Measurements from ENCODE around the gene HOTAIR.

DNA sequence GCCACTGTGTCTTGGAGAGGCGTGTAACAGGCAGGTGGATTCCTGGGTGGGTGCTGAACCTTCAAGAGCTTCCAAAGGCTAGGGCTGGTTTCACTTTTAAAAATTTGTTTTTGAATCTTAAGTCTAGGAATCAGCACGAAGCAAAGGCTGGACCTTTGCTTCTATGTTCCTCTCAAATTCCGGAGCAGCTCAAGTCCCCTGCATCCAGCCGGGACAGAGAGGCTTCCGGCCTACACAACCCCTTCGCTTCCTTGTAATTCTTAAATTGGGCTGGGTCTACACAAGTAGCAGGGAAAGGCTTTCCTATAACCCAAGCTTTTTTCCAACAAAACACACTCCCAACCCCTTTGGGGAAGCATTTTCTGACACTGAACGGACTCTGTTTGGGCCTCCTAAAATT lies 11.7 kb downstream of the HOTAIR start:
- TF ChIP-seq, protein P1, sequence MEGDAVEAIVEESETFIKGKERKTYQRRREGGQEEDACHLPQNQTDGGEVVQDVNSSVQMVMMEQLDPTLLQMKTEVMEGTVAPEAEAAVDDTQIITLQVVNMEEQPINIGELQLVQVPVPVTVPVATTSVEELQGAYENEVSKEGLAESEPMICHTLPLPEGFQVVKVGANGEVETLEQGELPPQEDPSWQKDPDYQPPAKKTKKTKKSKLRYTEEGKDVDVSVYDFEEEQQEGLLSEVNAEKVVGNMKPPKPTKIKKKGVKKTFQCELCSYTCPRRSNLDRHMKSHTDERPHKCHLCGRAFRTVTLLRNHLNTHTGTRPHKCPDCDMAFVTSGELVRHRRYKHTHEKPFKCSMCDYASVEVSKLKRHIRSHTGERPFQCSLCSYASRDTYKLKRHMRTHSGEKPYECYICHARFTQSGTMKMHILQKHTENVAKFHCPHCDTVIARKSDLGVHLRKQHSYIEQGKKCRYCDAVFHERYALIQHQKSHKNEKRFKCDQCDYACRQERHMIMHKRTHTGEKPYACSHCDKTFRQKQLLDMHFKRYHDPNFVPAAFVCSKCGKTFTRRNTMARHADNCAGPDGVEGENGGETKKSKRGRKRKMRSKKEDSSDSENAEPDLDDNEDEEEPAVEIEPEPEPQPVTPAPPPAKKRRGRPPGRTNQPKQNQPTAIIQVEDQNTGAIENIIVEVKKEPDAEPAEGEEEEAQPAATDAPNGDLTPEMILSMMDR (IDR thresholded peaks at IDR 0.05): no peak
- no peak for TF ChIP-seq EP300 (IDR thresholded peaks at IDR 0.05)
- no peak for TF ChIP-seq POLR2A (IDR thresholded peaks at IDR 0.05)

All from sigmoid colon (tissue), 4 donors.